HG03060 (cell line): ENCODE measurements around the gene APBA2.

Experiments
- ATAC-seq: cut with Tn5 transposase; IDR thresholded peaks from one replicate; pipeline ENCODE4 v1.9.1; 2021; ENCODE audit warnings: low read depth, moderate number of reproducible peaks; ENCODE audit not compliant: unreplicated experiment

Gene APBA2

DNA sequence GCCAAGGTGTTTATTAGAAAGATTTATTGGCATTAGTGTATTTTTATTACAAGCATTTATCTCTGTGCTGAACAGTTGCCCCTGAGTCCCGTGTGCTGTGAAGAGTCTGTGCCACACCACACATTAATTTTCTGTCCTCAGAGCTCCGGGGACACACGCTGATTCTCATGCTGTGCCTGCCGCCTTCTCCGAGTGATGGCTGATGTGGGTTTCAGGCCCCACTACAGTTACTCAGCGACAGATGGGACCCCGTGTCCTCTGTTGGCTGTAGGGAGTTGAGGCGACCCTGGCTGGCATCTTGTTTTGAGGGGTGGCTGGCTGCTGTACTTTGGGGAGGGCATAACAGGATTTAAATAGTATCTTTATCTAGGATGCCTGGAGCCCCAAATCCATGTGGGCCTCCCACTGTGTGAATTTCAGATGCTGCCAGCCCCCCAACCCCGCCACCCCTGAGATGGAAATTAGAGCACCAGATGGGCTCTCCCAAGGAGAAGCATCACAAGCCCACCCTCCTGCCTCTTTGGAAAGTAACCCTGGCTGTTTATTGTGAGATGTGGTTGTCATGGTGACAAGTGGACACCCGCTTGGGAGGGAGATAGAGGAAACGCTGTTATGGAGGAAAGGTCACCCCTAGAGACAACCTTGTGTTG is 185.6 kb downstream of the APBA2 start:
- ATAC-seq: no peak

DNA sequence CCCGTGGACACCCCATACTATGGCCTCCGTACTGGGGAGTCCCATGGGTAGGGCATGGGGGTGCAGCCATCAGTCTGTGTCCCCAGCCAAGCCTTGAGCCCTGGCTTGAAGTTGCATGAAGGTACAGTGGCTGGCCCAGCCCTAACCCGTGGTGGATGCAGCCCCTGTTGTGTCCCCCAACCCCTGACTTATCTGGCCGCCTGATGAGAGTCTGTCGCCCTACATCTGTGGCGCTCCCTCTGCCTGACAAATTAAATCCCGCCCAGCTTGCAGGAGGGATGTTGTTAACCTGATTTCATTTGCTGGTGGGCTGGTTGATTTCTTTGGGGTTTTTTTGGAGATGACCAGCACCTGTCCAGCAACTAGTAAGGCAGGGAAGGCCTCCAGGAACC is 186.1 kb downstream of the APBA2 start:
- no peak for ATAC-seq

- ATAC-seq: no peak
Measured at GRCh38 chr15:29072444-29072843, 186.7 kb downstream of the APBA2 start.

- ATAC-seq: no peak
Measured at GRCh38 chr15:29074045-29074444, 188.3 kb downstream of the APBA2 start.

GRCh38 chr15:29078541-29078940 is 192.8 kb downstream of the APBA2 start:
- ATAC-seq: no peak

GRCh38 chr15:29079479-29079878 is 193.7 kb downstream of the APBA2 start:
- no peak for ATAC-seq

DNA sequence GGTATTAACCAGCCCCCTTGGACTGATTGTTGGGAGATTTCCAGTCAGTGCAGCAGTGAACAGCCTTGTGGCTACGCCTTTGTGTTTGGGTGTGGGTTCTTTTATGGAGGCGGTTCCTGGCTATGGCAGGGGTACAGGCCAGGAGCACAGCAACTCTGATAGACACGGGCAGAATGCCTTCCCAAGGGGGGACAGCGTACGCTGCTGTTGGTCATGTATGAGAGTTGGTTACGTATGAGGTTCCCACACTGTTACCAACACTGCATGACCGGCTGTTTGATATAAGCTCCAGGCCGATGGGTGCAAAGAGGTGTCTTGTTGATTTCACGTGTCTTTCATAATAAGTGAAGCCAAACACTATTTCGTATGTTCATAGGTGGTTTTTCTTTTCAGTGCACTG is 196.0 kb downstream of the APBA2 start:
- no peak for ATAC-seq

DNA sequence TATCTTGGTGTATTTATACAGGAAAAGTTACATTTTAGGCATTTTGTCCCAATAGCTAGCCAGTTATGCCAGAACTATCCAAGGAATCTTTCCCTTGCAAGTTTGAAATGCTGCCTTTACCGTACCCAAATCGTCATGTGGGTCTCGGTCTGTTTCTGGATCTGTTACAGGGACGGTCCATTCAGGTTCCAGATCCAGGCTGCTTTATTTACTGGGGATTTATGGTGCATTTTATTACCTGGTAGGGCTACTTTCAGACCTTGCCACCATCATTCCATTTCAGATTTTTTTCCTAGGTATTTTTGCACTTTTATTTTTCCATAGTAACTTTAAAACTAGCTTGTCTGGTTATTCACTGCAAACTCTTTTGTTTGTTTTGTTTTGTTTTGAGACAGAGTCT is 197.4 kb downstream of the APBA2 start:
- ATAC-seq: no peak

- no peak for ATAC-seq
Measured at GRCh38 chr15:29083858-29084257, 198.1 kb downstream of the APBA2 start.

GRCh38 chr15:29086001-29086400 is 200.2 kb downstream of the APBA2 start:
- ATAC-seq: no peak

- ATAC-seq: no peak
Measured at GRCh38 chr15:29086891-29087290, 201.1 kb downstream of the APBA2 start.

DNA sequence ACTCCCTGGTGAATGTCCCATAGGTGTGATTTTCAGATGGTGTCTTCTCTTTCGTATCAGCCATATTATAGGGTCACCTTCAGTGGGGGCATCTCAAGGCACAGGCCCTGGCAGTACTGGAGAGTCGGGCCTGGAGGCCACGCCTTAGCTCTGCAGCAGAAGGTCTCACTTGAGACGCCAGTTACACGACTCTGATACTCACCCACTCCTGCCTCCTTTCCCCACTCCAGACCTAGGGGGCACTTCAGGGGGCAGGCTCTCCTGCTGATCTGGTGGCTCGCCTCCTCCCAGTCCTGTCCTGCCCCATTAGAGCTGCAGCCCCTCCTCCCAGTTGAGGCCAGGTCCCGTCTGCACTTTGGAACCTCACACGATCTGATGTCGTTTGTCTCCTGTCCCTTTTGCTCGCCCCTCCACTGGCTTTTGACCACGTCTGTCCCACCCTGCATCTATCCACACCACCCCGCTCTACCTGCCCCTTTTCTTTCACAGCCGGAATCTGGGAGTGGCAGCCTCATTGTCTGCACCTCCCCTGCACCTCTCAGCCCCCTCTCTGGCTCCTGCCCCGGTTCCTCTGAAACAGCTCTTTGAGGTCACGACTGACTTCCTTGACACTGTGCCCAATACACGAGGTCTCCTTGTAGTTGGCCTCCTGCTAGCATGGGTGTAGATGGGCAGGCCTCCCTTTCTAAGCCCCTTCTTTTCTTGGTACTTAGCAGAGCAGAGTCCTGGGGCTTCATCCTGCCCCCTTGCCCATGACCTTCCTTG is 201.9 kb downstream of the APBA2 start:
- no peak for ATAC-seq

DNA sequence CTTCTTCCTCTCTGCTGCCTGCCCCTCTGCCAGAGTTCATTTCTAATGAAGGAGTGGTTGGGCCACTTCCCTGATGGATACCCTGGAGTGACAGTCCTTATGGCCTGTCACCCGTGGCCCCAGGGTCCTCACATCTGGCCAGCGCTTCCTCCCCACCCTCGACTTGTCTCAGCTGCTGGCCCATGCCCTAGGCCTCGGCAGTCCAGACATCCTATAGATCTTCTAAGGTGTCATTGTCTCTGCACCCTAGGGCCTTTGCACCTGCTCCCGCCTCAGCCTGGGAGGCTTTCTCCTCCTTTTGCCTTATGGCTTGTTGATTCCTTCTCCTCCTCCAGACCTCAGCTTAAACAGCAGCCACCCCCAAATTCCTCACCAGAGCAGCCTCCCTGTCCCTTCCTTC is 202.9 kb downstream of the APBA2 start:
- ATAC-seq: no peak

GRCh38 chr15:29089731-29090616 is 204.2 kb downstream of the APBA2 start:
- ATAC-seq: no peak

DNA sequence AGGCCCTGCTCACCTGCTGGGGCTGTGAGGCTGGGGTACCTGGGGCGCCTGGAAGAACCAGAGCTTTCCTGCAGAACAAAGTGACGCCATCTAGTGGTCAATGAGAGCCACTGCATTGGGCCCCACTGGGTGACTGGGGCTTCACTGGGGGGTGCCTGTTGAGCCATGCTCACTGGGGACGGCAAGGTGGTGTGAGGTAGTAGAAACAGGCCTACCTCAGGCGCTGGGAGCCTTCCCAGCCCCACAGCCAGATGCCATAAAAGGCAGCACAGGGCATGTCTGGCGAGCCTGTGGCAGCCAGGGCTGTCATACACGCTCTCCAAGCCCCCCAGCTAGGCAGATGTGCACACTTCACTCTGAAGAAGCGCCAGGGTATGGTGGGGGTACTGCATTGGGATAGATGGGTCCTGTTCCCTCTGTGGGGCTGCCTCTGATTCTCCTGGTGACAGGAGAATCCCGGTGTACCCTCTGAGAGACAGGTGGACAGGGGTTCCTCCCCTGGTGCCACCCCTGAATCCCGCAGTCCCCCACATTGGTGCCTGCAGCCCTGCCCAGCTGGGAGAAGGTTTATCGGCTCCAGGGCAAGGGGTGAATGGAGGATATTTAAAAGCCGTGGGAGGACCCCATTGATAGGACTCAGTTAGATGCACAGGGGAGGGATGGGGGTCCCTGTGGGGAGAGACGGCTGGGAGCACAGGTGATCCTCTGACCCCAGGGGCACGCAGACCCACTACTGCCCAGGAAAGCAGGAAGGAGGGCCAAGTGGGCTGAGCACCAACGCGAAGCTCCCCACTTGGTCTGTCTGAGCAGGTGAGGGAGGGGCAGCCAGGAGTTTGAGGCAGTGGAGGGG is 205.1 kb downstream of the APBA2 start:
- no peak for ATAC-seq

GRCh38 chr15:29091666-29092065 is 205.9 kb downstream of the APBA2 start:
- ATAC-seq: no peak

DNA sequence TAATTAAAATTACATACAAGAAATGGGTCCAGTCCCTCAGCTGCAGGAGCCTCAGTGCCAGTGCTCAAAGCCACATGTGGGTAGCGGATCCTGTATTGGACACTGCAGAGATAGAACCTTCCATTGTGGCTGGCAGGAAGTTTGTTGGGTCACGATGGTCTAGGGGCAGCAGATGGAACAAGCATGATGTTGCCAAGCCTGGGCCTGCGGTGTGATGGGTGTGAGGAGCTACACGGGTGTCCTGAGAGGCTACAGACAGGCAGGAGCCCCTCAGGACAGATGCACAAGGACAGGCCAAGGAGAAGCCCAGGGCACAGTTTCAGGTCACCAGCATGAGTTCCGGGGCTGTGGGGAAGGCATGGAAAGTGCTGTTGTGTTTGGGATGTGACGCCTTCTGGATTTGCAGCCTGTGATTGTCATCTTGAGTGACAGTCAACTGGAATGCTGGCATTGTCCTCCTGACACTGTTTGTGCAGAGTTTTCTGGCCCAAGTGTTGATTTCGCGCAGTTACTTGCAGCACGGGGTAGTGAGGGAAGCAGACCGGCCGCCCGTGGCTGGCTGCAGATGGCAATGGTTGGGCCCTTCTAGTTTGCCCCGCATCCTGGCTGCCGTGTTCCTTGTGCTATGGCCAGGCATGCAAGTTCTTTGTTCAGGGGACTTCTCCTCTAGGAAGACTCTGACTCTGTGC is 206.7 kb downstream of the APBA2 start:
- ATAC-seq: no peak

- no peak for ATAC-seq
Measured at GRCh38 chr15:29093065-29093435, 207.3 kb downstream of the APBA2 start.

DNA sequence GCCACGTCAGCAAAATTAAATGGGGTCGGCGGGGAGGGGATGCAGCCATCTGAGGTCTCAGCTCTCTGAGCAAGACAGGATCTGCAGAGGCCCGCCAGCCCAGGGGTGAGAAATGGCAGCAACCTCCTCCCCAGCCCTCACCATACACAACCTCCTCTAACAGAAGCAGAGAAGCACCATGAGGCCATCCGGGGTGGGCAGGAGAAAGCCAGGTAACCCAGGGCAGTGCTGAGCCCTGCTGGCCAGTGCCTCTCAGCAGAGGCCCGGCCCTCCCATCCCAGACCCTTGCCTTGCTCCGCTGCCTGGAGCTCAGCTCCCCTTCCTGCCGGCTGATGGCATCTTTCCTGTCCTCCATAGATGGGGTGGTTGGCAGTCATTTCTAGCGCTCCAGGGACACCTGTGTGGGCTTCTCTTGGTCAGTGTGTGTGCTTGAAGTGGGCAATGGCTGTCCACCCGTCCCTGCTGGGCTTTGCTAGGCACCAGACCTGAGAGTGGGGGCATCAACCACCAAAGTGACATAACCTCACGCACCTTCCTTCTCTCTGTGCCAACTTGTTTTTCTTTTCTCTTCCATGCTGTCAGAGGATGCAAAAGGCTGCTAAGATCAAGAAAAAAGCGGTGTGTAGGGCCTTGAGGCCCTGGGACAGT is 208.0 kb downstream of the APBA2 start:
- ATAC-seq: no peak
